ENCODE measurements around the gene HCN2.

DNA sequence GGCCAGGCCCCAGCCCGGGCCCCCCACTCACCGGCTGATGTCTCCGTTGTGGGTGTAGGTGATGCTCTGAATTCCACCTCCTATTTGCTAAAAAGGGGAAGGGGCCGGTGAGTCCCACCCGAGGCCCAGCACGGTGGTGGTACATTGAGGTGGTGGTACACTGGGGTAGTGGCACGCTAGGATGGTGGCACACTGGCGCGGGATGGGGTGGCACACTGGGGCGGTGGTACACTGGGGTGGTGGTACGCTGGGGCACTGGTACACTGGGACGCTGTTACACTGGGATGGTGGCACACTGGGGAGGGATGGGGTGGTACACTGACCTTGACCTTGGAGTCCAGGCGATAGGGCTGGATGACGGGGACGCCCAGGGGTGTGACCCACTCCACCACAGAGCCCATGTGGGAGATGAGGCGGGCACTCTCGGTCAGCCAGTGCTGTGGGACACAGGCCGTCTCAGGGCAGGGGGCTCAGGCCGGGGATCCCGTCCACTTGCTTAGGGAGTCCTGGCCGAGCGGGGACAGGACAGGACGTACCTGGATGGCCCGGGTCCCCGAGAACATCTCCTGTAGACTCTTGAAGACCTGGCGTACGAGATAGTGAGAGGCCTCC, 29.1 kb downstream of the HCN2 start:
- TF ChIP-seq, protein P1, sequence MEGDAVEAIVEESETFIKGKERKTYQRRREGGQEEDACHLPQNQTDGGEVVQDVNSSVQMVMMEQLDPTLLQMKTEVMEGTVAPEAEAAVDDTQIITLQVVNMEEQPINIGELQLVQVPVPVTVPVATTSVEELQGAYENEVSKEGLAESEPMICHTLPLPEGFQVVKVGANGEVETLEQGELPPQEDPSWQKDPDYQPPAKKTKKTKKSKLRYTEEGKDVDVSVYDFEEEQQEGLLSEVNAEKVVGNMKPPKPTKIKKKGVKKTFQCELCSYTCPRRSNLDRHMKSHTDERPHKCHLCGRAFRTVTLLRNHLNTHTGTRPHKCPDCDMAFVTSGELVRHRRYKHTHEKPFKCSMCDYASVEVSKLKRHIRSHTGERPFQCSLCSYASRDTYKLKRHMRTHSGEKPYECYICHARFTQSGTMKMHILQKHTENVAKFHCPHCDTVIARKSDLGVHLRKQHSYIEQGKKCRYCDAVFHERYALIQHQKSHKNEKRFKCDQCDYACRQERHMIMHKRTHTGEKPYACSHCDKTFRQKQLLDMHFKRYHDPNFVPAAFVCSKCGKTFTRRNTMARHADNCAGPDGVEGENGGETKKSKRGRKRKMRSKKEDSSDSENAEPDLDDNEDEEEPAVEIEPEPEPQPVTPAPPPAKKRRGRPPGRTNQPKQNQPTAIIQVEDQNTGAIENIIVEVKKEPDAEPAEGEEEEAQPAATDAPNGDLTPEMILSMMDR (IDR thresholded peaks at IDR 0.05 in 8 of 11, conservative IDR thresholded peaks at IDR 0.05 in 3 of 11): no peak
- no peak for TF ChIP-seq POLR2A (IDR thresholded peaks at IDR 0.05)
